OCI-LY3 (cell line): ENCODE measurements around the gene MORN5.

Experiments
- CTCF ChIP-seq: fragments of 200-600, 300-600 bp; sonication (generic); IDR thresholded peaks from 2 replicates; pipeline ENCODE4 v1.5.1; 2014; ENCODE audit warnings: antibody characterized with exemption, low read length, low read depth
- EZH2phosphoT487 ChIP-seq: fragments of 200-600 bp; shearing (Covaris generic); IDR thresholded peaks from 2 replicates; pipeline ENCODE4 v1.6.1; 2018; ENCODE audit warnings: antibody characterized with exemption, mixed run types, low read depth

- TF ChIP-seq CTCF (no peak), EZH2phosphoT487 (no peak)
These were observed 17.2 kb downstream of the MORN5 start for GRCh38 chr9:122176916-122177315.
